GM23338 (cell line): ENCODE measurements around the gene AOC1. TPM values are rescaled to one million over a fixed set of nuclear protein-coding genes. Genes with fewer than 3 reads are reported as not detected.

ENCODE experiments used
- ATAC-seq: fragments of 200-7000 bp; cut with Tn5 transposase; 3 replicates; pipeline ENCODE4 v1.9.1; 2020
- DNase-seq: peaks from one replicate; pipeline ENCODE4 v3.0.0-alpha.2; 2015; ENCODE audit warnings: low spot score
- H2AFZ ChIP-seq: fragments of 200-600 bp; sonication (generic); 2 replicates; pipeline ENCODE4 v1.8.0; 2016; ENCODE audit warnings: antibody characterized with exemption, mild to moderate bottlenecking, moderate library complexity
- H3F3A ChIP-seq: fragments of 200-600 bp; sonication (generic); replicated peaks from 2 replicates; pipeline ENCODE4 v1.8.0; 2017; ENCODE audit warnings: antibody characterized with exemption, mixed run types, low read depth
- H3K27ac ChIP-seq: fragments of 200-600 bp; sonication (generic); 2 replicates; pipeline ENCODE4 v1.6.1; 2016; ENCODE audit warnings: low read depth
- H3K27me3 ChIP-seq: fragments of 200-600 bp; sonication (generic); 2 replicates; pipeline ENCODE4 v1.8.0; 2016; ENCODE audit warnings: mild to moderate bottlenecking, mixed run types, moderate library complexity; ENCODE audit not compliant: insufficient read depth
- H3K36me3 ChIP-seq: fragments of 200-600 bp; sonication (generic); 2 replicates; pipeline ENCODE4 v1.8.0; 2016; ENCODE audit warnings: mild to moderate bottlenecking; ENCODE audit not compliant: insufficient read depth
- H3K4me1 ChIP-seq: fragments of 200-600 bp; sonication (generic); 2 replicates; pipeline ENCODE4 v1.8.0; 2016; ENCODE audit warnings: mild to moderate bottlenecking, moderate library complexity; ENCODE audit not compliant: insufficient read depth
- H3K4me2 ChIP-seq: fragments of 200-600 bp; sonication (generic); 2 replicates; pipeline ENCODE4 v1.7.1; 2017; ENCODE audit warnings: mixed run types
- H3K4me3 ChIP-seq: fragments of 200-600 bp; sonication (generic); 2 replicates; pipeline ENCODE4 v1.6.1; 2016; ENCODE audit warnings: mixed run types
- H3K79me2 ChIP-seq: fragments of 200-600 bp; sonication (generic); replicated peaks from 2 replicates; pipeline ENCODE4 v1.8.0; 2017; ENCODE audit warnings: mild to moderate bottlenecking; ENCODE audit not compliant: insufficient read depth
- H3K9me2 ChIP-seq: fragments of 200-600 bp; sonication (generic); 2 replicates; pipeline ENCODE4 v1.8.0; 2017; ENCODE audit not compliant: insufficient read depth
- H4K20me1 ChIP-seq: fragments of 200-600 bp; sonication (generic); replicated peaks from 2 replicates; pipeline ENCODE4 v1.8.0; 2017; ENCODE audit warnings: mild to moderate bottlenecking; ENCODE audit not compliant: insufficient read depth
- H3K27ac Mint-ChIP-seq: 2 replicates; pipeline ENCODE4 v1.8.0; 2020; ENCODE audit warnings: inconsistent platforms, mild to moderate bottlenecking, moderate library complexity, mixed read lengths
- H3K27me3 Mint-ChIP-seq: 3 replicates; pipeline ENCODE4 v1.8.0; 2022; ENCODE audit warnings: low read depth, mild to moderate bottlenecking, moderate library complexity, mixed read lengths, inconsistent platforms; ENCODE audit not compliant: insufficient read depth, poor library complexity
- H3K36me3 Mint-ChIP-seq: 3 replicates; pipeline ENCODE4 v1.8.0; 2021; ENCODE audit warnings: low read depth, mild to moderate bottlenecking, inconsistent platforms, moderate library complexity, mixed read lengths
- H3K4me1 Mint-ChIP-seq: 3 replicates; pipeline ENCODE4 v1.8.0; 2020; ENCODE audit warnings: mild to moderate bottlenecking, inconsistent platforms, mixed read lengths
- H3K4me3 Mint-ChIP-seq: 3 replicates; pipeline ENCODE4 v1.8.0; 2021; ENCODE audit warnings: moderate library complexity, mild to moderate bottlenecking, inconsistent platforms, mixed read lengths
- H3K9me3 Mint-ChIP-seq: 3 replicates; pipeline ENCODE4 v1.8.0; 2020; ENCODE audit warnings: moderate library complexity, mild to moderate bottlenecking, inconsistent platforms, mixed read lengths
- CREB1 ChIP-seq: fragments of 250-450 bp; sonication (Bioruptor Pico); IDR thresholded peaks from 2 replicates; pipeline ENCODE4 v1.5.0; 2020; ENCODE audit warnings: low read depth, mild to moderate bottlenecking, moderate library complexity
- EZH2 ChIP-seq: fragments of 200-600 bp; sonication (generic); IDR thresholded peaks from one replicate; pipeline ENCODE4 v1.8.0; 2017; ENCODE audit warnings: antibody characterized with exemption, mild to moderate bottlenecking, low read depth; ENCODE audit not compliant: unreplicated experiment
- EZH2phosphoT487 ChIP-seq: fragments of 200-600 bp; sonication (generic); IDR thresholded peaks from one replicate; pipeline ENCODE4 v1.8.1; 2018; ENCODE audit warnings: antibody characterized with exemption; ENCODE audit not compliant: unreplicated experiment
- JUNB ChIP-seq: IDR thresholded peaks from one replicate; pipeline ENCODE4 v1.6.1; 2016; ENCODE audit warnings: antibody characterized with exemption; ENCODE audit not compliant: unreplicated experiment
- NANOG ChIP-seq: IDR thresholded peaks from 2 replicates; pipeline ENCODE4 v1.6.1; 2016; ENCODE audit warnings: antibody characterized with exemption, borderline replicate concordance
- POLR2AphosphoS5 ChIP-seq: IDR thresholded peaks from 2 replicates; pipeline ENCODE4 v1.6.1; 2016; ENCODE audit warnings: antibody characterized with exemption, low read depth
- REST ChIP-seq: IDR thresholded peaks from one replicate; pipeline ENCODE4 v1.6.1; 2018; ENCODE audit warnings: antibody characterized with exemption; ENCODE audit not compliant: unreplicated experiment
- STAT1 ChIP-seq: IDR thresholded peaks from one replicate; pipeline ENCODE4 v1.6.1; 2016; ENCODE audit warnings: antibody characterized with exemption; ENCODE audit not compliant: unreplicated experiment
- ZNF114 ChIP-seq: fragments of 250-450 bp; sonication (Bioruptor Pico); IDR thresholded peaks from 2 replicates; pipeline ENCODE4 v1.5.0; 2020; ENCODE audit warnings: mild to moderate bottlenecking, moderate library complexity
- ZNF331 ChIP-seq: fragments of 250-450 bp; sonication (Bioruptor Pico); IDR thresholded peaks from 2 replicates; pipeline ENCODE4 v1.5.0; 2020; ENCODE audit warnings: low read depth, mild to moderate bottlenecking, moderate library complexity
- polyA plus RNA-seq: library from polyadenylated mRNA; unstranded; fragments of >200 nt; fragmentation: Nextera tagmentation; extraction: Ambion mirVana; gene quantifications from 2 replicates; pipeline ENCODE4 v1.2.1, GENCODE V29; 2016
- total RNA-seq: library from RNA; depleted of rRNA; stranded (reverse); fragments of >200 nt; shearing (Covaris generic); gene quantifications from 2 replicates; pipeline ENCODE4 v1.2.3, GENCODE V29; 2014
- TF ChIP-seq, protein P1 (sequence below), 2 experiments: fragments of 200-600 bp in 1 of 2; sonication (generic) in 1 of 2; conservative IDR thresholded peaks; 2 replicates each; pipeline versions ENCODE4 v1.5.1 to v1.6.1; 2016 to 2017; ENCODE audit warnings: antibody characterized with exemption in 2 of 2, low read depth in 2 of 2, mild to moderate bottlenecking in 2 of 2, moderate library complexity in 1 of 2
- TF ChIP-seq, protein P2 (sequence below): IDR thresholded peaks from 2 replicates; pipeline ENCODE4 v1.6.1; 2016; ENCODE audit warnings: antibody characterized with exemption
- TF ChIP-seq, protein P3 (sequence below): fragments of 250-450 bp; sonication (Bioruptor Pico); IDR thresholded peaks from 2 replicates; pipeline ENCODE4 v1.5.0; 2020; ENCODE audit warnings: mild to moderate bottlenecking, moderate library complexity

AOC1 gene
- total and polyA plus RNA-seq, 2 experiments from 2014 or later, result not detected

DNA sequence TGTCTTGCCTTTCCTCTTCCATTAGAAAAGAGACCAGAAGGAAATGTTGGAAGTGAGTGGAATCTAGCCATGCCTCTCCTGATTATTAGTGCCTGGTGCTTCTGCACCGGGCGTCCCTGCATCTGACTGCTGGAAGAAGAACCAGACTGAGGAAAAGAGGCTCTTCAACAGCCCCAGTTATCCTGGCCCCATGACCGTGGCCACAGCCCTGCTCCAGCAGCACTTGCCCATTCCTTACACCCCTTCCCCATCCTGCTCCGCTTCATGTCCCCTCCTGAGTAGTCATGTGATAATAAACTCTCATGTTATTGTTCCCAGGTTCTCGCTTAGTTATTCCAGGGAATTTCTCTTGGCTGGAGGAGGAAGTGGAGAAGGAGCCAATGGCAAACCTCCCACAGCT is 47.5 kb upstream of the AOC1 start:
- TF ChIP-seq, protein P1, sequence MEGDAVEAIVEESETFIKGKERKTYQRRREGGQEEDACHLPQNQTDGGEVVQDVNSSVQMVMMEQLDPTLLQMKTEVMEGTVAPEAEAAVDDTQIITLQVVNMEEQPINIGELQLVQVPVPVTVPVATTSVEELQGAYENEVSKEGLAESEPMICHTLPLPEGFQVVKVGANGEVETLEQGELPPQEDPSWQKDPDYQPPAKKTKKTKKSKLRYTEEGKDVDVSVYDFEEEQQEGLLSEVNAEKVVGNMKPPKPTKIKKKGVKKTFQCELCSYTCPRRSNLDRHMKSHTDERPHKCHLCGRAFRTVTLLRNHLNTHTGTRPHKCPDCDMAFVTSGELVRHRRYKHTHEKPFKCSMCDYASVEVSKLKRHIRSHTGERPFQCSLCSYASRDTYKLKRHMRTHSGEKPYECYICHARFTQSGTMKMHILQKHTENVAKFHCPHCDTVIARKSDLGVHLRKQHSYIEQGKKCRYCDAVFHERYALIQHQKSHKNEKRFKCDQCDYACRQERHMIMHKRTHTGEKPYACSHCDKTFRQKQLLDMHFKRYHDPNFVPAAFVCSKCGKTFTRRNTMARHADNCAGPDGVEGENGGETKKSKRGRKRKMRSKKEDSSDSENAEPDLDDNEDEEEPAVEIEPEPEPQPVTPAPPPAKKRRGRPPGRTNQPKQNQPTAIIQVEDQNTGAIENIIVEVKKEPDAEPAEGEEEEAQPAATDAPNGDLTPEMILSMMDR (conservative IDR thresholded peaks at IDR 0.05; ENCODE audit: low read depth in 2 of 2), result no peak
- no peak for TF ChIP-seq POLR2AphosphoS5
- TF ChIP-seq CREB1 (CRISPR knock-in tag), result no peak
- TF ChIP-seq EZH2, result no peak
- TF ChIP-seq JUNB, result no peak
- TF ChIP-seq ZNF114 (CRISPR knock-in tag), result no peak
- no peak for TF ChIP-seq STAT1
- TF ChIP-seq EZH2phosphoT487, result no peak
- TF ChIP-seq NANOG, result no peak
- TF ChIP-seq ZNF331 (CRISPR knock-in tag), result no peak
- TF ChIP-seq, protein P2, sequence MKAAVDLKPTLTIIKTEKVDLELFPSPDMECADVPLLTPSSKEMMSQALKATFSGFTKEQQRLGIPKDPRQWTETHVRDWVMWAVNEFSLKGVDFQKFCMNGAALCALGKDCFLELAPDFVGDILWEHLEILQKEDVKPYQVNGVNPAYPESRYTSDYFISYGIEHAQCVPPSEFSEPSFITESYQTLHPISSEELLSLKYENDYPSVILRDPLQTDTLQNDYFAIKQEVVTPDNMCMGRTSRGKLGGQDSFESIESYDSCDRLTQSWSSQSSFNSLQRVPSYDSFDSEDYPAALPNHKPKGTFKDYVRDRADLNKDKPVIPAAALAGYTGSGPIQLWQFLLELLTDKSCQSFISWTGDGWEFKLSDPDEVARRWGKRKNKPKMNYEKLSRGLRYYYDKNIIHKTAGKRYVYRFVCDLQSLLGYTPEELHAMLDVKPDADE, result no peak
- TF ChIP-seq, protein P3, sequence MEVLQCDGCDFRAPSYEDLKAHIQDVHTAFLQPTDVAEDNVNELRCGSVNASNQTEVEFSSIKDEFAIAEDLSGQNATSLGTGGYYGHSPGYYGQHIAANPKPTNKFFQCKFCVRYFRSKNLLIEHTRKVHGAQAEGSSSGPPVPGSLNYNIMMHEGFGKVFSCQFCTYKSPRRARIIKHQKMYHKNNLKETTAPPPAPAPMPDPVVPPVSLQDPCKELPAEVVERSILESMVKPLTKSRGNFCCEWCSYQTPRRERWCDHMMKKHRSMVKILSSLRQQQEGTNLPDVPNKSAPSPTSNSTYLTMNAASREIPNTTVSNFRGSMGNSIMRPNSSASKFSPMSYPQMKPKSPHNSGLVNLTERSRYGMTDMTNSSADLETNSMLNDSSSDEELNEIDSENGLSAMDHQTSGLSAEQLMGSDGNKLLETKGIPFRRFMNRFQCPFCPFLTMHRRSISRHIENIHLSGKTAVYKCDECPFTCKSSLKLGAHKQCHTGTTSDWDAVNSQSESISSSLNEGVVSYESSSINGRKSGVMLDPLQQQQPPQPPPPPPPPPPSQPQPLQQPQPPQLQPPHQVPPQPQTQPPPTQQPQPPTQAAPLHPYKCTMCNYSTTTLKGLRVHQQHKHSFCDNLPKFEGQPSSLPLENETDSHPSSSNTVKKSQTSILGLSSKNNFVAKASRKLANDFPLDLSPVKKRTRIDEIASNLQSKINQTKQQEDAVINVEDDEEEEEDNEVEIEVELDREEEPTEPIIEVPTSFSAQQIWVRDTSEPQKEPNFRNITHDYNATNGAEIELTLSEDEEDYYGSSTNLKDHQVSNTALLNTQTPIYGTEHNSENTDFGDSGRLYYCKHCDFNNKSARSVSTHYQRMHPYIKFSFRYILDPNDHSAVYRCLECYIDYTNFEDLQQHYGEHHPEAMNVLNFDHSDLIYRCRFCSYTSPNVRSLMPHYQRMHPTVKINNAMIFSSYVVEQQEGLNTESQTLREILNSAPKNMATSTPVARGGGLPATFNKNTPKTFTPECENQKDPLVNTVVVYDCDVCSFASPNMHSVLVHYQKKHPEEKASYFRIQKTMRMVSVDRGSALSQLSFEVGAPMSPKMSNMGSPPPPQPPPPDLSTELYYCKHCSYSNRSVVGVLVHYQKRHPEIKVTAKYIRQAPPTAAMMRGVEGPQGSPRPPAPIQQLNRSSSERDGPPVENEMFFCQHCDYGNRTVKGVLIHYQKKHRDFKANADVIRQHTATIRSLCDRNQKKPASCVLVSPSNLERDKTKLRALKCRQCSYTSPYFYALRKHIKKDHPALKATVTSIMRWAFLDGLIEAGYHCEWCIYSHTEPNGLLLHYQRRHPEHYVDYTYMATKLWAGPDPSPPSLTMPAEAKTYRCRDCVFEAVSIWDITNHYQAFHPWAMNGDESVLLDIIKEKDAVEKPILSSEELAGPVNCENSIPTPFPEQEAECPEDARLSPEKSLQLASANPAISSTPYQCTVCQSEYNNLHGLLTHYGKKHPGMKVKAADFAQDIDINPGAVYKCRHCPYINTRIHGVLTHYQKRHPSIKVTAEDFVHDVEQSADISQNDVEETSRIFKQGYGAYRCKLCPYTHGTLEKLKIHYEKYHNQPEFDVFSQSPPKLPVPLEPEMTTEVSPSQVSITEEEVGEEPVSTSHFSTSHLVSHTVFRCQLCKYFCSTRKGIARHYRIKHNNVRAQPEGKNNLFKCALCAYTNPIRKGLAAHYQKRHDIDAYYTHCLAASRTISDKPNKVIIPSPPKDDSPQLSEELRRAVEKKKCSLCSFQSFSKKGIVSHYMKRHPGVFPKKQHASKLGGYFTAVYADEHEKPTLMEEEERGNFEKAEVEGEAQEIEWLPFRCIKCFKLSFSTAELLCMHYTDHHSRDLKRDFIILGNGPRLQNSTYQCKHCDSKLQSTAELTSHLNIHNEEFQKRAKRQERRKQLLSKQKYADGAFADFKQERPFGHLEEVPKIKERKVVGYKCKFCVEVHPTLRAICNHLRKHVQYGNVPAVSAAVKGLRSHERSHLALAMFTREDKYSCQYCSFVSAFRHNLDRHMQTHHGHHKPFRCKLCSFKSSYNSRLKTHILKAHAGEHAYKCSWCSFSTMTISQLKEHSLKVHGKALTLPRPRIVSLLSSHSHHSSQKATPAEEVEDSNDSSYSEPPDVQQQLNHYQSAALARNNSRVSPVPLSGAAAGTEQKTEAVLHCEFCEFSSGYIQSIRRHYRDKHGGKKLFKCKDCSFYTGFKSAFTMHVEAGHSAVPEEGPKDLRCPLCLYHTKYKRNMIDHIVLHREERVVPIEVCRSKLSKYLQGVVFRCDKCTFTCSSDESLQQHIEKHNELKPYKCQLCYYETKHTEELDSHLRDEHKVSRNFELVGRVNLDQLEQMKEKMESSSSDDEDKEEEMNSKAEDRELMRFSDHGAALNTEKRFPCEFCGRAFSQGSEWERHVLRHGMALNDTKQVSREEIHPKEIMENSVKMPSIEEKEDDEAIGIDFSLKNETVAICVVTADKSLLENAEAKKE (CRISPR knock-in tag), result no peak
- no peak for TF ChIP-seq REST
- Mint-ChIP-seq H3K27ac (no peak overlapping the region), H3K4me3 (no peak overlapping the region), H3K36me3 (peaks cover 10% of the 10 kb centered on the region; the same call in 2 of the 3 replicates), H3K27me3 (peaks cover 25% of the 10 kb centered on the region), H3K4me1 (peaks cover 8% of the 10 kb centered on the region; the same call in 2 of the 3 replicates), H3K9me3 (peaks cover 17% of the 10 kb centered on the region)
- Histone ChIP-seq H3F3A (no peaks in the 10 kb centered on the region), H3K4me3 (no peak overlapping the region), H4K20me1 (peaks cover 3% of the 10 kb centered on the region; the same call in 1 of the 2 replicates), H3K27ac (no peak overlapping the region), H3K79me2 (no peaks in the 10 kb centered on the region), H3K4me2 (no peak overlapping the region), H3K4me1 (no peaks in the 10 kb centered on the region), H2AFZ (no peak overlapping the region), H3K27me3 (peaks cover 44% of the 10 kb centered on the region), H3K36me3 (no peaks in the 10 kb centered on the region), H3K9me2 (no peaks in the 10 kb centered on the region)
- no peak for ATAC-seq
- no peak for DNase-seq
